T-cell (primary cell): ENCODE results near the gene PCYOX1L. TPM values are rescaled to one million over a fixed set of nuclear protein-coding genes. Genes with fewer than 3 reads are reported as not detected.

ENCODE experiments used
- ATAC-seq, 4 experiments: fragments of 200-7000 bp in 3 of 4; fragments of 150-1000 bp in 1 of 4; cut with Tn5 transposase; replicated peaks in 1 of 4; 1 replicate in 3 of 4; 2 replicates in 1 of 4; pipeline ENCODE4 v1.10.0; 2021; ENCODE audit warnings: moderate library complexity in 3 of 4, mild to moderate bottlenecking in 2 of 4, moderate number of reproducible peaks in 1 of 4
- CTCF ChIA-PET, 2 donors: fragments of 300-600 bp; sonication (Branson Sonifier 250); formaldehyde crosslinking; loops; one replicate each; lab custom pipeline; 2022; ENCODE audit warnings: antibody characterized with exemption in 2 of 2; lab: Charles Lee
- POLR2A ChIA-PET, 2 donors: fragments of 300-600 bp; sonication (Branson Sonifier 250); formaldehyde crosslinking; loops; one replicate each; lab custom pipeline; 2022; ENCODE audit warnings: antibody characterized with exemption in 2 of 2; lab: Charles Lee
- DNase-seq, 35 experiments: peaks; one replicate each; pipeline versions ENCODE4 v3.0.0 to v3.0.0-alpha.2; 2013 to 2023
- H3K27ac ChIP-seq: one replicate; pipeline ENCODE4 v1.5.1; 2013; ENCODE audit warnings: low read length
- H3K27me3 ChIP-seq, 2 experiments: replicated peaks in 1 of 2; 1 replicate in 1 of 2; 2 replicates in 1 of 2; pipeline versions ENCODE4 v1.6.1 to v1.7.0; 2013; ENCODE audit warnings: low read length in 1 of 2, mixed read lengths in 1 of 2; ENCODE audit not compliant: control insufficient read depth in 2 of 2, insufficient read depth in 2 of 2; ENCODE audit errors: extremely low read depth in 1 of 2
- H3K36me3 ChIP-seq, 2 donors: 1 replicate in 1 of 2; 2 replicates in 1 of 2; pipeline versions ENCODE4 v1.6.1 to v1.7.0; 2013; ENCODE audit warnings: low read length in 1 of 2; ENCODE audit not compliant: control insufficient read depth in 2 of 2, insufficient read depth in 1 of 2; ENCODE audit errors: extremely low read depth in 1 of 2
- H3K4me1 ChIP-seq, 2 experiments: 1 replicate in 1 of 2; 2 replicates in 1 of 2; pipeline versions ENCODE4 v1.6.1 to v1.7.0; 2013; ENCODE audit warnings: low read length in 2 of 2, mixed read lengths in 1 of 2; ENCODE audit not compliant: insufficient read depth in 2 of 2, control insufficient read depth in 1 of 2; ENCODE audit errors: extremely low read depth in 1 of 2
- H3K4me3 ChIP-seq, 2 donors: 1 replicate in 1 of 2; 2 replicates in 1 of 2; pipeline versions ENCODE4 v1.5.1 to v1.7.0; 2013; ENCODE audit warnings: mild to moderate bottlenecking in 2 of 2, low read length in 1 of 2, moderate library complexity in 1 of 2; ENCODE audit not compliant: control insufficient read depth in 1 of 2; ENCODE audit errors: extremely low read depth in 1 of 2
- H3K9me3 ChIP-seq: 2 replicates; pipeline ENCODE4 v1.7.0; 2013
- H3K27ac Mint-ChIP-seq, 2 donors: one replicate each; pipeline ENCODE4 v1.8.0; 2020 to 2021; ENCODE audit warnings: mild to moderate bottlenecking in 2 of 2, mixed read lengths in 2 of 2
- H3K27me3 Mint-ChIP-seq, 2 donors: one replicate each; pipeline ENCODE4 v1.8.0; 2021 to 2022; ENCODE audit warnings: mixed read lengths in 2 of 2
- H3K36me3 Mint-ChIP-seq: one replicate; pipeline ENCODE4 v1.8.0; 2021; ENCODE audit warnings: mixed read lengths
- H3K4me1 Mint-ChIP-seq, 3 donors: one replicate each; pipeline ENCODE4 v1.8.0; 2020 to 2022; ENCODE audit warnings: mixed read lengths in 3 of 3, mild to moderate bottlenecking in 1 of 3
- H3K4me3 Mint-ChIP-seq, 3 donors: one replicate each; pipeline ENCODE4 v1.8.0; 2020 to 2022; ENCODE audit warnings: mild to moderate bottlenecking in 3 of 3, mixed read lengths in 3 of 3, moderate library complexity in 3 of 3
- H3K9me3 Mint-ChIP-seq, 3 donors: one replicate each; pipeline ENCODE4 v1.8.0; 2020 to 2022; ENCODE audit warnings: mixed read lengths in 3 of 3
- WGBS: methylation state at CpG from one replicate; pipeline ENCODE4 v1.1.5; 2013; ENCODE audit warnings: missing lambda C conversion rate; ENCODE audit not compliant: insufficient coverage; 5-methylcytosine and 5-hydroxymethylcytosine counted together
- total RNA-seq, 35 experiments: library from RNA in 6 of 35; stranded (reverse) in 6 of 35; fragments of 120-200 nt in 1 of 35; gene quantifications; one replicate each; pipeline versions ENCODE4 v1.2.1 to v1.2.4 and lab custom pipeline; 2013 to 2026

PCYOX1L gene
- total RNA-seq, 5 donors from 2014 or later (not counting 1 experiment from before 2014, with no cell fraction given) = 26.9 to 40.2 (median 35.0) TPM

DNA sequence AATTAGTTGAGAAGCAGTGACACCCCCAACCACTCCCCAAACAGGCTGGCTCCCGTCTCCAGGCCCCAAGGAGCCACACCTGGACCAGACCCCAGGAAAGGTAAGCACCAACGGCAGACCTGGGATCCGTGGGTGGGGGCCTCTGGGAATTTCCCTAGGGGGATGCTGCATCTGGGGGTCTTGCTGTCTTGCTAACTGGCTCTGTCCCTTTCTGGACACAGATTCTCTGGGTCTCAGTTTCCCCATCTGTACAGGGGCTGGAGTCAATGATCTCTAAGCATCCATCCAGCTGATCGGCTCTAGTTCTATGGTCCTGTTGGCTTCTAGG, 49.1 kb downstream of the PCYOX1L start:
- 48% methylated on average over 3 of the region's 4 CpGs for WGBS
- CTCF ChIA-PET = interaction anchor here in 1 of 2 donors (0.6 kb wide), 1 partner anchor 157 kb away, joined by 5 read pairs; no protein-coding TSS in a partner anchor
- H3K27ac ChIP-seq = no peak overlapping the region

DNA sequence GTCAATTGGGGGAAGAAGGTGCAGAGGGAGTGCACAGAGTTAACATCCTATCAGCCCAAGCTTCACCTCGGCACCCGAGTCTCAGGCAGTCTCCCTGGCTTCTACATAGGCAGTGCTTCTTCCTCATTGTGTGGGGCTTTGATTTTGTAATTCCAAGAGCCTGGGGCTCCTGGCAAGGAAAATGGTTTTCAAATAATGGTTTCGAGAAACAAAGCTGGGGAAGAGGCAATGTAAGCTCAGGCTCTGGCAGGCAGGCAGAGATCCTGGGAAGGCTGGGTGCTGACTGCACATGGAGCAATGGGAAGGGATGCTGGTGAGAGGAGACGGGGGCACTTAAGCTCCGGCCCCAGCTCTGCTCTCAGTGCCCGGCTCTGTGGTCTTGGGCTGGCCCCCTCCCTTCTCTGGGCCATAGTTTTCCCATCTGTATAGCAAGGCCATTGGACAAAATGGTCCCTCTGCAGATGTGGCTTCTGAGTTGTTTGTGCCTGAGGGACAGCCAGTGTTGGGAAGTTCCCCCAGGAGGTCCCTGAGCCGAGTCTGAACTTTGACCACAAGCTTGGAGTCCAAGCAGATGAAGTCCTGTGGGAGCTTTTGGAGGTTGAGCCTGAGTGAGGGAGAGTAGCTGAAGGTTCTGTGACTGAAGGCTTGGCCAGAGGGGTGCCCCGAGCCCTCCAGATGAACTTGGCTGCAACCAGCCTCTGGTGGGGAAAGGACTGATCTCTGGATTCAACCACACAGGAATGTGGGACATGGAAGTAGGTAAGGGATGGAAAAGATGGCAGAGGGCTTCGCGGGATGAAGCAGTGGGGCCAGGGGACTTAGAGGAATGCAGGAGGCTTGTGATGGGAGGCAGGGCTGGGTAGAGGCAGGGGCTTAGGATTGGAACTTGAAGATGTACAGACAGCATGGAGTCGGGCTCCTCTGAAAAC, 49.7 kb downstream of the PCYOX1L start:
- Mint-ChIP-seq H3K27me3 (peaks cover 3 to 9% of the 10 kb centered on the region in 2 donors), H3K4me3 (no peak overlapping the region), H3K27ac (no peak overlapping the region), H3K36me3 (no peaks in the 10 kb centered on the region), H3K4me1 (no peaks in the 10 kb centered on the region), H3K9me3 (no peaks in the 10 kb centered on the region)
- no peak overlapping the region for H3K4me3 ChIP-seq
- DNase-seq = no peak
- WGBS = 85% methylated on average over 9 of the region's 11 CpGs
- no peak overlapping the region for H3K27ac ChIP-seq
- H3K36me3 ChIP-seq = no peaks in the 10 kb centered on the region
- CTCF ChIA-PET = interaction anchor here (0.6 kb wide), 2 partner anchors 157 to 164 kb away, joined by 3 to 5 read pairs; no protein-coding TSS in a partner anchor
- no peak for ATAC-seq
- POLR2A ChIA-PET = interaction anchor here in 1 of 2 donors (0.6 kb wide), 1 partner anchor 23 kb away, joined by 3 read pairs; no protein-coding TSS in a partner anchor
- no peaks in the 10 kb centered on the region for H3K9me3 ChIP-seq
- no peaks in the 10 kb centered on the region for H3K4me1 ChIP-seq
- H3K27me3 ChIP-seq = peaks cover 0 to 32% of the 10 kb centered on the region in 2 experiments

More for the DNA sequence above, 49.1 kb downstream of the PCYOX1L start:
- Mint-ChIP-seq H3K36me3 (no peaks in the 10 kb centered on the region), H3K4me3 (no peak overlapping the region), H3K27me3 (peaks cover 3 to 10% of the 10 kb centered on the region in 2 donors), H3K4me1 (no peaks in the 10 kb centered on the region), H3K27ac (no peak overlapping the region), H3K9me3 (no peaks in the 10 kb centered on the region)
- ATAC-seq (no peak), DNase-seq (no peak)
- no peaks in the 10 kb centered on the region for H3K36me3 ChIP-seq
- H3K4me1 ChIP-seq = no peaks in the 10 kb centered on the region
- peaks cover 0 to 31% of the 10 kb centered on the region in 2 experiments for H3K27me3 ChIP-seq
- H3K9me3 ChIP-seq = no peaks in the 10 kb centered on the region
- POLR2A ChIA-PET = interaction anchor here in 1 of 2 donors (0.6 kb wide), 1 partner anchor 22 kb away, joined by 3 read pairs; no protein-coding TSS in a partner anchor
- no peak overlapping the region for H3K4me3 ChIP-seq

DNA sequence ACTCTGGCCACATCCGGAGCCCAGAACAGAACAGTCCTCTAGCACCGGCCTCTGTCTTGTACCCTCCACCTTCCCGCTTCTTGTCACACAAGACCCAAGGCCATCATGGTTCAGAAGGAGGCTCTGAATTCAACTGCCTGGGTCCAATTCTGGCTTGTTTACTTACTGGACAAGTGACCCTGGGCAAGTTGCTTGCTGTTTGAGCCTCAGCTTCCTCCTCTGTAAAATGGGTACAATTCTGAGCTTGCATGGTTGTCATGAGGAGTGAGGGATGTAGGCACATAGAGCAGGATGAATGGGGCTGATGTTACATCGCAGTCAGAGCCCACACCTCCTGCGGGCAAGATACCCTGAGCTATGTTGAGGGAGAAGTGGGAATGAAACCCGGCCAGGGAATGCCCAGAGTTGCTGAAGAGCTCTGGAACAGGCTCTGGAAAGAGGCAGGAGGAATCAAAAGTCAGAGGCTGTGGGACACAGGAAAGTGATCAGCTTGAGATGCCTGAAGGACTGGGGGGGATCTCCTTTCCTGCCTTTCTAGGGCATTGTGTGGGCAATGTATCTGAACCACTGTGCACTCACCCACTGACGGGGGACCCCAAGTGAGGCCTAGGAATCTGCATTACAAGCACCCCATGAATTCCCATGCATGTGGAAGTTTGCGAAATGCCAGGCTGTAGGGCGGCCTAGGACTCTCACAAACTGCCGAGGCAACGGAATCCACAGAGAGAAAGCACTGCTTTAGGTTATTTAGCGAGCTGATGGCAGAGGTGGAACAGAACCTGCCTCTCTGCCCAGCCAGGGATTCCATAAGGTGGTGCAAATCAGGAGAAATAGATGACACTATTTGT, 50.6 kb downstream of the PCYOX1L start:
- 71% methylated on average over 12 of the region's 12 CpGs for WGBS
- Mint-ChIP-seq H3K27ac (no peak overlapping the region), H3K36me3 (no peaks in the 10 kb centered on the region), H3K27me3 (peaks cover 3 to 10% of the 10 kb centered on the region in 2 donors), H3K4me1 (no peaks in the 10 kb centered on the region), H3K4me3 (no peak overlapping the region), H3K9me3 (no peaks in the 10 kb centered on the region)
- no peak overlapping the region for H3K4me3 ChIP-seq
- no peak overlapping the region for H3K27ac ChIP-seq
- peaks cover 0 to 35% of the 10 kb centered on the region in 2 experiments for H3K27me3 ChIP-seq
- ChIA-PET CTCF (interaction anchor here in 1 of 2 donors (0.6 kb wide), 1 partner anchor 18 kb away, joined by 6 read pairs; no protein-coding TSS in a partner anchor), POLR2A (interaction anchor here in 1 of 2 donors (0.5 kb wide), 1 partner anchor 361 kb away, joined by 3 read pairs; no protein-coding TSS in a partner anchor)
- no peak for DNase-seq
- no peak for ATAC-seq
- H3K9me3 ChIP-seq = no peaks in the 10 kb centered on the region
- no peaks in the 10 kb centered on the region for H3K36me3 ChIP-seq
- no peaks in the 10 kb centered on the region for H3K4me1 ChIP-seq

DNA sequence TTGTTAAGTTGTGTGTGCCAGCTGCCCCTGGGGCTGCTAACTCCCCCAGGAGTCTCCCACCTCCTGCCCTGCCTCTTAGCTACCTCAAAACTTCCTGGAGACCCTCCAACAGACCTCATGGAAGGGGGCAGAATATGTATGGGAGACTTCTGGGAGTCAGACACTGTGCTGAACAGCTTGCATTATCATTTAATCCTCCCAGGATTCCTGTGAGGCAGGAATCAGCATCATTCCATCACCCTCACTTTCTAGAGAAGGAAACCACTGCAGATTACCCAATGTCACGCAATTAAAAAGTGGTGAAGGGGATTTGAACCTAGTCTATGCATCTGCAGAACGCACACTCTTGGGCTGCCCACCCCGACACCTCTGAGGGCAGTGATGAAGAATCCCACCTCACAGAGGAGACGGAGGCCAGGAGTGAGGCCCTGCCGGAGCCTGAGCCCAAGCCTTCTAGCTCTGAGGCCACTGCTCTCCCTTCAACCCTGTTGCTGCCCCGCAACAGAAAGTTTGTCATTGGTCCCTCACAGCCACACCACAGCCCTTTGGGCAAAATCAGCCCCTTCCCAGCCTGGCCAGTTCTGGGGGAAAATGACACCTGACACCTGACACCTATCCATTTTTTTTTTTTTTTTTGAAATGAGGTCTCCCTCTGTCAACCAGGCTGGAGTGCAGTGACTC, 51.6 kb downstream of the PCYOX1L start:
- Mint-ChIP-seq H3K27me3 (peaks cover 3 to 11% of the 10 kb centered on the region in 2 donors), H3K27ac (no peak overlapping the region), H3K36me3 (no peaks in the 10 kb centered on the region), H3K9me3 (no peaks in the 10 kb centered on the region), H3K4me3 (no peak overlapping the region), H3K4me1 (no peaks in the 10 kb centered on the region)
- H3K27me3 ChIP-seq = peaks cover 0 to 33% of the 10 kb centered on the region in 2 experiments
- H3K4me3 ChIP-seq = no peak overlapping the region
- no peaks in the 10 kb centered on the region for H3K36me3 ChIP-seq
- H3K9me3 ChIP-seq = no peaks in the 10 kb centered on the region
- POLR2A ChIA-PET = no interaction called here
- no peaks in the 10 kb centered on the region for H3K4me1 ChIP-seq
- ATAC-seq (no peak), DNase-seq (no peak)
- CTCF ChIA-PET = no interaction called here
- H3K27ac ChIP-seq = no peak overlapping the region
- 96% methylated on average over 4 of the region's 6 CpGs for whole genome bisulfite sequencing

- no peaks in the 10 kb centered on the region for H3K9me3 ChIP-seq
- no peaks in the 10 kb centered on the region for H3K9me3 Mint-ChIP-seq
- CTCF ChIA-PET = no interaction called here
These were observed 52.2 kb downstream of the PCYOX1L start for GRCh38 chr5:149410071-149410470.

More at GRCh38 chr5:149410071-149410470, 52.2 kb downstream of the PCYOX1L start:
- H3K27me3 Mint-ChIP-seq = peaks cover 3 to 11% of the 10 kb centered on the region in 2 donors
- H3K4me3 Mint-ChIP-seq = no peak overlapping the region
- no peaks in the 10 kb centered on the region for H3K36me3 Mint-ChIP-seq
- Histone ChIP-seq H3K27me3 (peaks cover 0 to 33% of the 10 kb centered on the region in 2 experiments), H3K4me1 (no peaks in the 10 kb centered on the region), H3K36me3 (no peaks in the 10 kb centered on the region), H3K4me3 (no peak overlapping the region), H3K27ac (no peak overlapping the region)
- POLR2A ChIA-PET = no interaction called here
- 71% methylated on average over 2 of the region's 7 CpGs for WGBS
- DNase-seq (no peak), ATAC-seq (no peak)
- no peak overlapping the region for H3K27ac Mint-ChIP-seq
- no peaks in the 10 kb centered on the region for H3K4me1 Mint-ChIP-seq
